K562 (cell line): ENCODE data around the gene NTN1. TPM values are rescaled to one million over a fixed set of nuclear protein-coding genes. Genes with fewer than 3 reads are reported as not detected.
"Not testable (repeated sequence)": the region's sequence is repeated elsewhere in the genome, so short reads cannot be mapped to it uniquely, and the experiment has no call there.

Source experiments
- ATAC-seq: fragments of 200-7000 bp; cut with Tn5 transposase; 3 replicates; pipeline ENCODE4 v1.9.1; 2020; ENCODE audit warnings: moderate library complexity
- BruUV-seq: library from RNA; stranded (reverse); fragments of 400-500 nt; replicated peaks from 2 replicates; lab custom pipeline; 2021; lab: Mats Ljungman, UMichigan
- CTCF ChIA-PET: fragments of 300-600 bp; formaldehyde crosslinking; extraction: SDS; loops from one replicate; lab custom pipeline; 2021; ENCODE audit warnings: low intra/inter-chr PET ratio; lab: Yijun Ruan, JAX
- POLR2A ChIA-PET: fragments of 300-600, 350-650 bp; sonication (Branson Sonifier 250); formaldehyde crosslinking; extraction: SDS; loops from one replicate; lab custom pipeline; 2021; ENCODE audit warnings: antibody characterized with exemption, inconsistent platforms; lab: Yijun Ruan, JAX
- DNase-seq, 4 experiments: peaks; one replicate each; pipeline versions ENCODE4 v3.0.0 to v3.0.0-alpha.2; 2011 to 2018; ENCODE audit warnings: low spot score in 3 of 4, mixed read lengths in 3 of 4; ENCODE audit errors: extremely low read depth in 1 of 4
- FAIRE-seq: peaks from 2 replicates; lab custom pipeline; 2011; peaks lifted over from hg19 to GRCh38; lab: Jason Lieb, UNC
- H2AFZ ChIP-seq: 2 replicates; pipeline ENCODE4 v1.6.0; 2011; ENCODE audit warnings: low read depth, low read length, control low read depth, inconsistent platforms
- H3K27ac ChIP-seq: fragments of 200-600 bp; 3 replicates; pipeline ENCODE4 v1.8.0; 2011; ENCODE audit warnings: low read depth, mild to moderate bottlenecking, control low read depth, inconsistent platforms, low read length, moderate library complexity, mixed read lengths; ENCODE audit errors: extremely low read depth
- H3K27me3 ChIP-seq, 2 experiments: fragments of 300-600 bp in 1 of 2; 2 replicates in 1 of 2; 3 replicates in 1 of 2; pipeline versions ENCODE4 v1.6.0 to v1.8.0; 2011; ENCODE audit warnings: inconsistent platforms in 2 of 2, low read length in 2 of 2, mild to moderate bottlenecking in 1 of 2, mixed read lengths in 1 of 2, moderate library complexity in 1 of 2; ENCODE audit not compliant: control insufficient read depth in 2 of 2, insufficient read depth in 2 of 2
- H3K36me3 ChIP-seq: fragments of 300-600 bp; 3 replicates; pipeline ENCODE4 v1.8.0; 2011; ENCODE audit warnings: mild to moderate bottlenecking, low read length, inconsistent platforms; ENCODE audit not compliant: control insufficient read depth, insufficient read depth
- H3K4me1 ChIP-seq, 2 experiments: fragments of 200-600 bp in 1 of 2; replicated peaks in 1 of 2; 2 replicates in 1 of 2; 3 replicates in 1 of 2; pipeline versions ENCODE4 v1.5.1 to v1.8.0; 2011; ENCODE audit warnings: inconsistent platforms in 2 of 2, low read length in 2 of 2, mild to moderate bottlenecking in 1 of 2, mixed read lengths in 1 of 2, moderate library complexity in 1 of 2; ENCODE audit not compliant: control insufficient read depth in 2 of 2, insufficient read depth in 2 of 2
- H3K4me2 ChIP-seq: 2 replicates; pipeline ENCODE4 v1.6.1; 2011; ENCODE audit warnings: low read length, control low read depth, inconsistent platforms, mixed read lengths; ENCODE audit not compliant: insufficient read depth
- H3K4me3 ChIP-seq: fragments of 200-600 bp; sonication (generic), shearing (Covaris generic); 2 replicates; pipeline ENCODE4 v1.5.1; 2016; ENCODE audit warnings: control low read depth, inconsistent platforms
- H3K79me2 ChIP-seq: fragments of 200-600 bp; 3 replicates; pipeline ENCODE4 v1.8.0; 2011; ENCODE audit warnings: low read length, inconsistent platforms; ENCODE audit not compliant: control insufficient read depth, insufficient read depth
- H3K9ac ChIP-seq, 2 experiments: 2 replicates each; pipeline versions ENCODE4 v1.6.0 to v1.6.1; 2011; ENCODE audit warnings: low read depth in 2 of 2, low read length in 2 of 2, control low read depth in 1 of 2, inconsistent platforms in 1 of 2, mild to moderate bottlenecking in 1 of 2, mixed read lengths in 1 of 2; ENCODE audit not compliant: insufficient read depth in 1 of 2
- H3K9me1 ChIP-seq: one replicate; pipeline ENCODE4 v1.6.0; 2011; ENCODE audit warnings: inconsistent platforms, mild to moderate bottlenecking, low read length, moderate library complexity; ENCODE audit not compliant: control insufficient read depth, insufficient read depth
- H3K9me3 ChIP-seq: replicated peaks from 2 replicates; pipeline ENCODE4 v1.5.1; 2011; ENCODE audit warnings: low read depth, low read length, inconsistent platforms; ENCODE audit not compliant: control insufficient read depth, insufficient read depth
- H4K20me1 ChIP-seq: replicated peaks from 2 replicates; pipeline ENCODE4 v1.6.1; 2011; ENCODE audit warnings: low read length, inconsistent platforms, mixed read lengths; ENCODE audit not compliant: control insufficient read depth, insufficient read depth
- ASH1L ChIP-seq: fragments of 450-650 bp; IDR thresholded peaks from 2 replicates; pipeline ENCODE4 v1.6.1; 2018; ENCODE audit warnings: borderline replicate concordance, mild to moderate bottlenecking, low read depth; ENCODE audit not compliant: partially characterized antibody
- ATF7 ChIP-seq: fragments of 450-650 bp; IDR thresholded peaks from 2 replicates; pipeline ENCODE4 v1.7.1; 2014; ENCODE audit warnings: mild to moderate bottlenecking, moderate library complexity
- CBX5 ChIP-seq: IDR thresholded peaks from 2 replicates; pipeline ENCODE4 v1.6.1; 2014; ENCODE audit warnings: low read depth, borderline replicate concordance
- FOXM1 ChIP-seq, 2 experiments: fragments of 450-650 bp in 1 of 2; sonication (generic) in 1 of 2; formaldehyde crosslinking in 1 of 2; IDR thresholded peaks; 2 replicates each; pipeline versions ENCODE4 v1.6.1 to v1.9.0; 2017 to 2022; ENCODE audit warnings: low read depth in 2 of 2, mild to moderate bottlenecking in 2 of 2, missing genetic modification reagents in 1 of 2, moderate library complexity in 1 of 2
- KLF16 ChIP-seq: IDR thresholded peaks from 2 replicates; pipeline ENCODE4 v1.6.1; 2016; ENCODE audit warnings: antibody characterized with exemption
- L3MBTL2 ChIP-seq: fragments of 450-650 bp; IDR thresholded peaks from 2 replicates; pipeline ENCODE4 v1.6.1; 2016; ENCODE audit warnings: mild to moderate bottlenecking, moderate library complexity
- PPARD ChIP-seq: fragments of 250-450 bp; sonication (Bioruptor Pico); IDR thresholded peaks from 2 replicates; pipeline ENCODE4 v1.8.0; 2022; ENCODE audit warnings: inconsistent platforms, mild to moderate bottlenecking, moderate library complexity
- TAF7 ChIP-seq: fragments of 450-650 bp; IDR thresholded peaks from 2 replicates; pipeline ENCODE4 v1.6.1; 2016; ENCODE audit warnings: missing genetic modification characterization, missing compliant biosample characterization
- ZNF23 ChIP-seq: fragments of 250-450 bp; sonication (Bioruptor Pico); IDR thresholded peaks from 2 replicates; pipeline ENCODE4 v1.4.0; 2020; ENCODE audit warnings: mild to moderate bottlenecking
- ZNF830 ChIP-seq: fragments of 250-450 bp; sonication (Bioruptor Pico); IDR thresholded peaks from 2 replicates; pipeline ENCODE4 v1.5.0; 2021; ENCODE audit warnings: mild to moderate bottlenecking
- WGBS: fragments of 100-300 bp; shearing (Covaris generic); methylation state at CpG from one replicate; pipeline ENCODE4 v1.1.6; 2016; ENCODE audit warnings: low coverage, mixed read lengths; ENCODE audit not compliant: insufficient coverage; ENCODE audit errors: missing lambda C conversion rate; 5-methylcytosine and 5-hydroxymethylcytosine counted together
- in situ Hi-C: fragments of 300-500 bp; cut with MboI; formaldehyde crosslinking; loops from 4 replicates; pipeline ENCODE4 v1.15.0; 2018; ENCODE audit warnings: inconsistent platforms, mixed read lengths
- intact Hi-C: fragments of 100-400 bp; cut with micrococcal nuclease; formaldehyde crosslinking; loops from 2 replicates; pipeline ENCODE4 v1.14.2; 2022
- polyA plus RNA-seq, 8 experiments: library from polyadenylated mRNA; depleted of rRNA in 4 of 8; stranded (reverse) in 5 of 8; unstranded in 3 of 8; fragments of >200 nt; fragmentation: Nextera tagmentation in 2 of 8; fragmentation: Illumina TruSeq in 1 of 8; extraction: Ambion mirVana in 2 of 8; extraction: Trizol in 1 of 8; gene quantifications; 2 replicates each; pipeline versions ENCODE4 v1.2.1 to v1.2.3, GENCODE V29; 2011 to 2014; ENCODE audit warnings: inconsistent platforms in 1 of 8, missing spikeins in 1 of 8
- total RNA-seq, 7 experiments: library from RNA; depleted of rRNA in 6 of 7; stranded (reverse); fragments of >200 nt in 6 of 7; fragmentation: Illumina TruSeq in 2 of 7; extraction: Trizol in 2 of 7; gene quantifications; 2 replicates each; pipeline versions ENCODE4 v1.2.1 to v1.2.3, GENCODE V29; 2011 to 2021; ENCODE audit warnings: low replicate concordance in 1 of 7
- TF ChIP-seq, protein P1 (sequence below): fragments of 450-650 bp; formaldehyde crosslinking; IDR thresholded peaks from 2 replicates; pipeline ENCODE4 v1.4.0; 2020; ENCODE audit warnings: mild to moderate bottlenecking, mixed read lengths

The NTN1 gene
- total and polyA plus RNA-seq, 9 of the 15 experiments (the other 6 are each of a cell fraction or from before 2014, with no cell fraction given): 0.02 TPM; not detected in 8

DNA sequence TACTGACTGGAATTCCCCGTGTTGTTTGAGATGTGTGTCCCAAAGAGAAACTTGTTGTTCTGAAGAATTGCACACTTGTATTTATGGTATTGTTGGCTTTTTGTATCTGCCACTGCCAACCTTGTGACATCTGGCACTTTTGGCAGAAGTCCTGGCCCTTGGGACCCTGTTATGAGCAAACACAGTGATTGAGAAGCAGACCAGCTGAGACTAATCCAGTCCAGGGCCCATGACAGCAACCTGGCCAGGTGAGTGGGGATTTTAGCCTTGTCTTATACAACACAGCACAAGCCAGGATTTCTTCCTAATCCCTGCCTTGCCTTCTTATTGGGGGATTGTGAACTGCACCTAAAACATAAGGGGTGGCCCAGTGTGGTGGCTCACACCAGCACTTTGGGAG is 80.0 kb downstream of the NTN1 start (continued):
- no peak for TF ChIP-seq PPARD (CRISPR knock-in tag)

DNA sequence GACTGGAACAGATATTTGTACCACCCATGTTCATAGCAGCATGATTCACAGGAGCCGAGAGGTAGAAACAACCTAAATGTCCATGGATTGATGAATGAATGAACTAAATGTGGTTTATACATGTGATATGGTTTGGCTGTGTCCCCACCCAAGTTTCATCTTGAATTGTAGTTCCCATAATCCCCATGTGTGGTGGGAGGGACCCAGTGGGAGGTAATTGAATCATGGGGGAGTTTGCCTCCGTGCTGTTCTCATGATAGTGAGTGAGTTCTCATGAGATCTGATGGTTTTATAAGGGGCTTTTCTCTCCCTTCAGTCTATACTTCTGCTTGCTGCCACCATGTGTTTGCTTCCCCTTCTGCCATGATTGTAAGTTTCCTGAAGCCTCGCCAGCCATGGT is 81.9 kb downstream of the NTN1 start:
- H3K4me2 ChIP-seq, ATAC-seq, intact Hi-C loops, CTCF ChIA-PET, H3K9me1 ChIP-seq, H3K27ac ChIP-seq, H3K9me3 ChIP-seq, FAIRE-seq, H3K79me2 ChIP-seq, H4K20me1 ChIP-seq, in situ Hi-C loops, H2AFZ ChIP-seq, POLR2A ChIA-PET, H3K4me3 ChIP-seq, H3K27me3 ChIP-seq, DNase-seq, H3K4me1 ChIP-seq, H3K9ac ChIP-seq, BruUV-seq, H3K36me3 ChIP-seq: not testable (repeated sequence)
- 6% methylated on average over 3 of the region's 3 CpGs for WGBS

DNA sequence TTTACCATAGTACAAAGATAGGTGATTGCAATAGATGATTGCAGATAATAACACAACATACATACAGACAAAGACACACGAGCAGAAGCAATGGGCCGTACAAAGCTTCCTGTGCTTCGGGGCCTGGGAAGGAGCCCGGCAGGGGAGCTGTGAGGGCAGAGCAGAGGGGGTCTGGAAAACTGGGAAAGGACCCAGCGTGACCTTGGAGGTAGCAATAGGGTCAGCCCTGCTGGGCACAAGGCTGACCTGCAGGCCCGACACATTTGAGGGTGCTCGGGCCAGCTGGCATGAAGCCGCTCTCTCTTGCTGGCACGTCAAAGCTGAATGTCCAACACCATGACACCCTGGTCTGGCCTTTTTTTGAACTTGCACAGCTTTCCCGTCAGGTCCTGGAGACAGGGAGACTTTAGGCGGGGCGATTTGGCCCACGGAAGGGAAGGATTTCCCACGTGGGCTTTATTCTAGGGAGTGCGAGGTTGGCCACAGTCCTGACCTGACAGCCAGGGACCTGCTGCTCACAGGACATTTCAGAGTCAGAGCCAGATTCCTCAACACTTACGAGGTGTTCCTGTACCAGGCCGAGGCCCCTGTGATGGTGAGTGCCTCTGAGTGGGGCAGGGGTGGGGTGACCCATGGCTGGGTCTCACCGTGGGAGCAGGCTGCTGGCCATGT is 83.2 kb downstream of the NTN1 start:
- no peak overlapping the region for H3K4me3 ChIP-seq
- H3K36me3 ChIP-seq: no peaks in the 10 kb centered on the region
- POLR2A ChIA-PET: no interaction called here
- no peak overlapping the region for H2AFZ ChIP-seq
- ATAC-seq: no peak
- no peak for DNase-seq
- intact Hi-C loops: no loop called here
- TF ChIP-seq L3MBTL2 (no peak), ZNF830 (CRISPR knock-in tag) (no peak), ASH1L (no peak), CBX5 (no peak), KLF16 (no peak), TAF7 (no peak), FOXM1 (IDR thresholded peaks at IDR 0.05; ENCODE audit: low read depth) (no peak), FOXM1 (CRISPR knock-in tag; IDR thresholded peaks at IDR 0.05; ENCODE audit: low read depth) (no peak), ZNF23 (CRISPR knock-in tag) (no peak), ATF7 (no peak)
- TF ChIP-seq, protein P1, sequence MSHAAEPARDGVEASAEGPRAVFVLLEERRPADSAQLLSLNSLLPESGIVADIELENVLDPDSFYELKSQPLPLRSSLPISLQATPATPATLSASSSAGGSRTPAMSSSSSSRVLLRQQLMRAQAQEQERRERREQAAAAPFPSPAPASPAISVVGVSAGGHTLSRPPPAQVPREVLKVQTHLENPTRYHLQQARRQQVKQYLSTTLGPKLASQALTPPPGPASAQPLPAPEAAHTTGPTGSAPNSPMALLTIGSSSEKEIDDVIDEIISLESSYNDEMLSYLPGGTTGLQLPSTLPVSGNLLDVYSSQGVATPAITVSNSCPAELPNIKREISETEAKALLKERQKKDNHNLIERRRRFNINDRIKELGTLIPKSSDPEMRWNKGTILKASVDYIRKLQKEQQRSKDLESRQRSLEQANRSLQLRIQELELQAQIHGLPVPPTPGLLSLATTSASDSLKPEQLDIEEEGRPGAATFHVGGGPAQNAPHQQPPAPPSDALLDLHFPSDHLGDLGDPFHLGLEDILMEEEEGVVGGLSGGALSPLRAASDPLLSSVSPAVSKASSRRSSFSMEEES (CRISPR knock-in tag): no peak
- TF ChIP-seq, all 486 proteins: peak for 0
- H3K9me3 ChIP-seq: no peaks in the 10 kb centered on the region
- H3K27ac ChIP-seq: no peak overlapping the region
- BruUV-seq: no TSS peak
- no peaks in the 10 kb centered on the region for H3K9me1 ChIP-seq
- H3K79me2 ChIP-seq: no peaks in the 10 kb centered on the region
- peaks cover 0 to 4% of the 10 kb centered on the region in 2 experiments; a peak in 1 of 5 replicates for H3K27me3 ChIP-seq
- H3K9ac ChIP-seq: no peak overlapping the region
- no peaks in the 10 kb centered on the region for H3K4me1 ChIP-seq
- CTCF ChIA-PET: no interaction called here
- 3% methylated on average over 16 of the region's 18 CpGs for WGBS
- in situ Hi-C loops: no loop called here
- H4K20me1 ChIP-seq: 0 out of 2 replicates have a peak, but pooled peaks cover 4% of the 10 kb centered on the region
- no peak for FAIRE-seq
- no peak overlapping the region for H3K4me2 ChIP-seq
